ENCODE measurements around the gene CYSRT1.

Gene CYSRT1

GRCh38 chr9:137273095-137273490, 48.1 kb downstream of the CYSRT1 start:
- DNase-seq, result peak; percentile 91

DNA sequence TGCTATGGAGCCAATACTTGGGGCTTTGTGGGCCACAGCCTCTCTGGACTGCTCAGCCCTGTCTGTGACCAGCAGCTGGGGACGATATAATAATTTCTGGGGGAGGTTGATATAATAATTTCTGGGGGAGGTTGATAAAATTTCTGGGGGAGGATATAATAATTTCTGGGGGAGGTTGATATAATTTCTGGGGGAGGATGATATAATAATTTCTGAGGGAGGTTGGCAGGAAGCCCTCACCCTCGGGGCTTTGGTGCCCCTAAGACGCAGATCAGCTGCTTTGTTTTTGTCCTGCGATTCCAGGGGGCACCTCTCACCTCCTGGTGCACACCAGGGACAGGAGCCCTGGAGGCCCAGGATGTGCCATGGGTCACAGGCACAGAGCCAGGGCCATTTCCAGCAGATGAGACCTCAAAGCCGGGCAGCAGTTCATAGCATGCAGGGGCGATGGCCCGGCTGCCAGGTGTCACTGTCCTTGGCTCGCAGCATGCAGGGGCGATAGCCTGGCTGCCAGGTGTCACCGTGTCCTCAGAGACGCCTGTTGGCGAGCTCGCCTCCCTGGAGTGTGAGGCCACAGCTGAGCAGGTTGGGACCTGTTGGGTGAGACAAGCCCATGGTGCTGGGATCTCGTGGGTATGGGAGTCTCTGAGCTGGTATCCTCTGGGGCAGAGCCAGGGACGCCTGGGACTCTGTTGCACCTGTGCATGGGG, 48.8 kb downstream of the CYSRT1 start:
- DNase-seq, result peak; percentile 93

GRCh38 chr9:137275203-137275587, 50.2 kb downstream of the CYSRT1 start:
- no peak for DNase-seq
